Measurements from ENCODE around the gene TFIP11.

- TF ChIP-seq POLR2A (IDR thresholded peaks at IDR 0.05; ENCODE audit: low read depth, low read length): no peak
- no peak for TF ChIP-seq POLR2AphosphoS5 (IDR thresholded peaks at IDR 0.05; ENCODE audit: low read depth, low read length)
- TF ChIP-seq TAF1 (IDR thresholded peaks at IDR 0.05; ENCODE audit: borderline replicate concordance, low read depth, low read length): no peak
These were observed 48.6 kb downstream of the TFIP11 start for GRCh38 chr22:26463688-26464087.
